ENCODE results near the gene PI3. TPM values are rescaled to one million over a fixed set of nuclear protein-coding genes. Genes with fewer than 3 reads are reported as not detected.
"Not testable (repeated sequence)": the region's sequence is repeated elsewhere in the genome, so short reads cannot be mapped to it uniquely, and the experiment has no call there.

The PI3 gene, protein sequence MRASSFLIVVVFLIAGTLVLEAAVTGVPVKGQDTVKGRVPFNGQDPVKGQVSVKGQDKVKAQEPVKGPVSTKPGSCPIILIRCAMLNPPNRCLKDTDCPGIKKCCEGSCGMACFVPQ
- not detected for polyA plus RNA-seq (2013, experiment 1 of 2; ENCODE audit: insufficient read length)
- not detected for polyA plus RNA-seq (2013, experiment 2 of 2; ENCODE audit: insufficient read length)

GRCh38 chr20:45174434-45175364 lies at the start of gene PI3:
PI3 (plus strand) TSS chr20:45174902; CDS start chr20:45174923, 21 bp downstream.
- DNase-seq, result peak; percentile 6

- DNase-seq, result no peak
These were observed 46.6 kb upstream of the PI3 start for GRCh38 chr20:45128099-45128498.

DNA sequence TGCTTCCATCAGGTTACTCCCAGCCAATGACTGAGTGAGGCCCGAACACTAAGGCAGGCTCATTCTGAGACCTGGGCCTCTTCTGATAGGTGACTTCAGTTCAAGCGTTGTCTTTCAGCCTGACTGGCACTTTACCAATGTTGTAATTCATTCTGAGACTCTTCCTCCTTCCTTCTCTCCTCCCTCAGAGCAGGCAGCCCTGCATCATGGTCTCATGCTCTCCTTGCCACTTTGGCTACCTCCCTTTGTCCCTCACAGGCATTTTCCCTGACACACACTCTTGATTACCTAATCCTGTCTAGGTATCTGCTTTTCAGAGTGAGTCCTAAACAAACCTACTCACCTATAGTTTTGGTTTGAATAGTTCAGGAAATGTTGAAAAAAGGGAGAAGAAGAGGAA lies 37.8 kb upstream of the PI3 start:
- no peak for DNase-seq

- DNase-seq, result no peak
These were observed 36.0 kb upstream of the PI3 start for GRCh38 chr20:45138561-45139300.

GRCh38 chr20:45139733-45140375 lies 34.8 kb upstream of the PI3 start:
- DNase-seq, result not testable (repeated sequence)

GRCh38 chr20:45140836-45141235 lies 33.9 kb upstream of the PI3 start:
- no peak for DNase-seq

GRCh38 chr20:45149062-45149461 lies 25.6 kb upstream of the PI3 start:
- no peak for DNase-seq

DNA sequence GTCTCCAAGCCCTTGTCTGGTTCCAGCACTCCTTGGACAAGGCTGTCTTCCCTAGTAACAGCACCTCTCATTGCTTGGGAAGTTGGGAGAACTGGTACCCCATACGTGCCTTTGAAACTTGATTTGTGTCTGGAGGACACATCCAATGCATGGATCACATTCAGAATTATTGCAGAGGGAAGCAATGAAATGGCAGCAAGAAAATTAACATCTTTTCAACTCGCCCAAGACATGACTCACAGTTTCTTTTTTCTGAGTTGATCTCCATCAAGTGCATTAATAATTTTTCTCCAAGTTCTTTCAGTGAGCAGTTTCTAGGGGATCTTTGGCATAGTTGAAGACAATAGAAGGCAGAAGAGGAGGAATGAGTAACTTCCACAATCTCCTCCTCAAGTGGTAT lies 22.3 kb upstream of the PI3 start:
- no peak for DNase-seq

DNA sequence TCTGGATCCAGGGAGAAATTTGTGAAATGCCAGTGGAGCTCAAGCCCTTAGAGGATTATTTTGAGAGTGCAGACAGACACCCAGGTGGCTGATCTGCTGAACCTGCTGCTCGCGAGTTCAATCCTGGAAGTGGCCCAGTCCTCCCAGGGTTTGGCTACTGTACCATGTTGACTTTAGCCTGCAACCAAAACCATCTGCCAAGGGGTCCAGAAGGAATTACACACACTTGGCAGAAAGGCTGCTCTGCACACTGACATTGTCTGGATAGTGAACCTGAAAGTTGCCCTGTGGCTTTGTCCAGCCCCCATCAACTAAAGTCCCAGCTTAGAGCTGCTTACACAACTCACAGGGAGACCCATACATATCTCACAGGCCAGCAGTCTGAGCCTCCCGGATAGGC lies 21.6 kb upstream of the PI3 start:
- no peak for DNase-seq

GRCh38 chr20:45153752-45154151 lies 20.9 kb upstream of the PI3 start:
- no peak for DNase-seq

- DNase-seq, result no peak
These were observed 20.5 kb upstream of the PI3 start for GRCh38 chr20:45154183-45154582.

DNA sequence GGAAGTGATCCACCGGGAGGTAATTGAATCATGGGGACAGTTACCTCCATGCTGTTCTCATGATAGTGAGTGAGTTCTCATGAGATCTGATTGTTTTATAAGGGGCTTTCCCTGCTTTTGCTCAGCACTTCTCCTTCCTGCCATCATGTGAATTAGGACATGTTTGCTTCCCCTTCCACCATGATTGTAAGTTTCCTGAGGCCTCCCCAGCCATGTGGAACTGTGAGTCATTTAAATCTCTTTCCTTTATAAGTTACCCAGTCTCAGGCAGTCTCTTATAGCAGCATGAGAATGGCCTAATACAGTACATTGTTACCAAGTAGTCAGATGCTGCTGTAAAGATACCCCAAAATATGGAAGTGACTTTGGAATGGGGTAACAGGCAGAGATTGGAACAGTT lies 19.9 kb upstream of the PI3 start:
- DNase-seq, result not testable (repeated sequence)

DNA sequence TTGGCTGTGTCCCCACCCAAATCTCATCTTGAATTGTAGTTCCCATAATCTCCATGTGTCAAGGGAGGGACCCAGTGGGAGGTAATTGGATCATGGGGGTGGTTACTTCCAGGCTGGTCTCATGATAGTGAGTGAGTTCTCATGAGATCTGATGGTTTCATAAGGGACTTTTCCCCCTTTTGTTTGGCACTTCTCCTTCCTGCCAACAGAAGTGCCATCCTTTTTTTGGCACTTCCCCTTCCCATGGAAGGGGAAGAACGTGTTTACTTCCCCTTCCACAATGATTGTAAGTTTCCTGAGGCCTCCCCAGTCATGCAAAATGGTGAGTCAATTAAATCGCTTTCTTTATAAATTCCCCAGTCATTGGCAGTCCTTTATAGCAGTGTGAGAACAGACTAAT lies 18.0 kb upstream of the PI3 start:
- DNase-seq, result no peak

DNA sequence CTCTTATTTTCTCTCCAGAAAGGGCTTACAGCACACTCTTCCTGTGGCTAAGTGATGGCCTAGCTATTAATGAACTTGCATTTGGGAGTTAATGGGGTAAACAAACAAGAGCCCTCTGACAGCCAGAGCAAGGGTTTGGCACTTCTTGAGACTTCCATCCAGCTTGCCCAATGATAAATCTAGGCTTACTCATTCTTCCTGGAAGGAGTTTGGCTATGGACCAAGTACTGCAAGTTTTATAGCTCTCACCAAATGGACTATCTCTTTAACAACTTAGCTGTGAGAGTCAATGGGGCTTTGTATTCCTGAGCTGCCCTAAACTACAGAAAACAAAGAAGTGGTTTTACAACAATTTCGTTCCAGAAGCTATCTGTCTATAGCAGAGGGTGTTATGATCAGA lies 16.7 kb upstream of the PI3 start:
- peak; percentile 27 for DNase-seq

- DNase-seq, result no peak
These were observed 11.5 kb upstream of the PI3 start for GRCh38 chr20:45163083-45163803.

- DNase-seq, result no peak
These were observed 9.8 kb upstream of the PI3 start for GRCh38 chr20:45164906-45165305.

GRCh38 chr20:45173522-45173921 lies 1.2 kb upstream of the PI3 start:
- DNase-seq, result no peak

GRCh38 chr20:45176526-45177267 lies 2.0 kb downstream of the PI3 start:
- no peak for DNase-seq

DNA sequence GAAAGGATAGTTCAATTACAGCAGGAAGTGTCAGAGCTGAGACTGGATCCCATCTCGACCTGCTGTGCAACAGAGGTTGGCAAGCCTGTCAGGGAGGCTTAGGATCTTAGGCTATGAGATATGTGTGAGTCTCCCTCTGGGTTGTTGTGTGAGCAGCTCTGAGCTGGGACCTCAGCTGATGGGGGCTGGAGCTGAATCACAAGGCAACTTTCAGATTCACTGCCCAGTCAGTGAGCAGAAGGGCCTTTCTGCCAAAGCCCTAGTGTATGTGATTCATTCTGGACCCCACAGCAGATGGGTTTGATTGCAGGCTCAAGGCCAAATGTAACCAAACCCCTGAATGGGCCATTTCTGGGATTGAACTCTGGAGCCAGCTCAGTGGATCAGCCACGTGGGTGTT lies 4.5 kb downstream of the PI3 start:
- DNase-seq, result no peak

DNA sequence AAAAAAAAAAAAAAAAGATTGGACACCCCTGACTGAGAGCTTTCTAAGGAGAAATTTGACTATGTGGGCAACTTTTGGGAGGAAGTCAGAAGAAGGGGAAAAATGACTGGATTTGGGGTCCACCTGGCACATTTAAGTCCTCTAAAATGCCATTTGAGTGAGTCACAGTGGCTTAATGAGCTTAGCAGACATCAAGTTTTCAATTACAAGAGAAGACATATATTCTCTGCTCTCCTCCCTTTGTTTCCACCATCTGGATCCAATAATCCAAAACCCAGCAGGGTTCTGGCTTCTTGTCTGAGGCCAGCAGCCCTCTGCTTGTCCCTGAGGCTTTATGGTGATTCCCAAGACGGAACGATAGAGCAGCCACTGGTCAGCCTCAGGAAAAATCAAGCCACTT lies 6.9 kb downstream of the PI3 start:
- peak; percentile 33 for DNase-seq

GRCh38 chr20:45183084-45183483 lies 8.4 kb downstream of the PI3 start:
- DNase-seq, result no peak
